Activated naive CD8-positive, alpha-beta T cell treated with anti-CD3 and anti-CD28 coated beads, Interleukin-2, amount 10 ng/mL, durations not matched to agents 7 days and 5 days (primary cell): ENCODE data around the gene APOL3. TPM values are rescaled to one million over a fixed set of nuclear protein-coding genes. Genes with fewer than 3 reads are reported as not detected.
"Not testable (repeated sequence)": the region's sequence is repeated elsewhere in the genome, so short reads cannot be mapped to it uniquely, and the experiment has no call there.

Experiments used
- ATAC-seq: fragments of 150-1000 bp; cut with Tn5 transposase; one replicate; pipeline ENCODE4 v1.10.0; 2021; ENCODE audit warnings: low read depth, moderate library complexity
- POLR2A ChIA-PET: fragments of 350-600 bp; sonication (Branson Sonifier 250); formaldehyde crosslinking; loops from one replicate; lab custom pipeline; 2021; ENCODE audit warnings: antibody characterized with exemption; lab: Charles Lee
- DNase-seq: peaks from one replicate; pipeline ENCODE4 v3.0.0; 2021
- H3K27ac Mint-ChIP-seq: one replicate; pipeline ENCODE4 v1.8.0; 2022; ENCODE audit warnings: mild to moderate bottlenecking, mixed read lengths
- H3K27me3 Mint-ChIP-seq: one replicate; pipeline ENCODE4 v1.8.0; 2022; ENCODE audit warnings: mild to moderate bottlenecking, moderate library complexity, mixed read lengths
- H3K36me3 Mint-ChIP-seq: one replicate; pipeline ENCODE4 v1.8.0; 2021; ENCODE audit warnings: mild to moderate bottlenecking, mixed read lengths
- H3K4me1 Mint-ChIP-seq: one replicate; pipeline ENCODE4 v1.8.0; 2021; ENCODE audit warnings: mixed read lengths
- H3K4me3 Mint-ChIP-seq: one replicate; pipeline ENCODE4 v1.8.0; 2022; ENCODE audit warnings: mild to moderate bottlenecking, moderate library complexity, mixed read lengths
- H3K9me3 Mint-ChIP-seq: one replicate; pipeline ENCODE4 v1.8.0; 2021; ENCODE audit warnings: mixed read lengths
- total RNA-seq, 2 experiments: library from RNA; stranded (reverse); gene quantifications; one replicate each; pipeline ENCODE4 v1.2.3, GENCODE V29; 2021

Gene APOL3
- total RNA-seq, 2 experiments from 2014 or later: 146 to 159 TPM

DNA sequence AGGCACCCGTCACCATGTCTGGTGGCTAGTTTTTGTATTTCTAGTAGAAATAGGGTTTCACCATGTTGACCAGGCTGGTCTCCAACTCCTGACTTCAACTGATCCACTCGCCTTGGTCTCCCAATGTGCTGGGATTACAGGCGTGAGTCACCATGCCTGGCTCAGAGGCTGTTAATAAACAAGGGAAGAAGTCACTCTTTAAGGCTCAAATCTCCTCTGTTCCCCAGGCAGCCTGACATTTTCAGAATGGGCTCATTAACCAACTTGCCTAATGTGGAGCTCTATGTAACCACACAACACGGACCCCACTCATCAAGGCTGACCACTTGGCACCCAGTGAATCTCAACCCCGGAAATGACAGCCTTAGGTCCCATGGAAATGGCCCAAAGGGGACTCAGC is 24.1 kb downstream of the APOL3 start:
- peaks cover 24% of the 10 kb centered on the region for H3K36me3 Mint-ChIP-seq
- no peak overlapping the region for H3K27ac Mint-ChIP-seq
- no peak overlapping the region for H3K4me3 Mint-ChIP-seq

DNA sequence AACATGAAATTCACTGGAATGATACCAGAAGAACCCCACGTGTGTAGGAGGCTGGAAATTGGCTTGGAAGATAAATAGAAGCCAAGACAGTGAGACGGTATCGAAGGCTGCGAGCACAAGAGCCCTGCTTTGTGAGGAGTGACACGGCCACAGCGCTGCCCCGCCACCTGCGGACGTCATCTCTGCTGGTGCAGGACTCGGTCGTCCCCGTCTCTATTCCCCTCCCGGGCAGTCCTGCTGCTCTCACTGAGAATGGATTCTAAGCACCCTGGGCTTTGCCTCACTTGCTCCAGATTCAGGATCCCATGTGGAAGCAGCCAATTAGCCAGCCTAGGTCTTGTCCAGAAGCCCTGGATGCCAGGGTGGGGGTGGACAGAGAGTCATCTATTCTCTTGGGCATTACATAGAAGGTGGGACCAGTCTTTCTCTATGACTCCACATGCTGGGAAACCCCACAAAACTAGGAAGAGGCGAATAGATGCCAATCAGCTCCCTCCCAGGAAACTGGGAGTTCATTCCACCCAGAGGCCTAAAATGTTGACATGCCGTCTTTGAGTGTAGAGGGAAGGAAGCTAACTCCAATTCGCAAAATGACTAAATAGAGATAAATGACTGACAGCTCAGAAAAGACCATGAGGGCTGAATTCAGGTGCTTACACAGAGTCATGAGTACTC is 25.1 kb downstream of the APOL3 start:
- no peak for ATAC-seq

More for the DNA sequence above, 24.1 kb downstream of the APOL3 start:
- POLR2A ChIA-PET: interaction anchor here (0.7 kb wide), 1 partner anchor 906 kb away, joined by 3 read pairs; no protein-coding TSS in a partner anchor
- H3K27me3 Mint-ChIP-seq: no peaks in the 10 kb centered on the region
- DNase-seq (no peak), ATAC-seq (no peak)
- peaks cover 12% of the 10 kb centered on the region for H3K4me1 Mint-ChIP-seq
- no peaks in the 10 kb centered on the region for H3K9me3 Mint-ChIP-seq

DNA sequence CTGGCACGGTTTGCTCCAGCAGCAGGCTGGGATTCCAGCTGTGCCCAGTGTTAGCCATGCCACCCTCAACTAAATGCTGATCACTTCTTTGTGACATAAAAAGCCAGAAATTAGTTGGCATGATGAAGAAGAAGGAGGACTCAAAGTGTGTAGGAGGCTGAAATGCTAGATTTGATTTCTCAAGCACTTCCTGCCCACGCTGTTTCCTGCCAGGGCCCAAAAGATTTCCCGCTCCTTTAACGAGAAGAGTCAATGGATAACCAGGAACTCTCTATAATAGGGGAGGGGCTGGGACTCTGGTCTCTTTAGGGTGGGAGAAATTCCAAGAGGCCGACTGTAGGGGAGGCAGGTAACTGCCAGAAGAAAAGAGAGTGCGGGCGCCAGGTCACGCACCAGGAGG is 26.4 kb downstream of the APOL3 start:
- ATAC-seq (no peak), DNase-seq (no peak)
- Mint-ChIP-seq H3K4me3 (no peak overlapping the region), H3K27me3 (no peaks in the 10 kb centered on the region), H3K36me3 (peaks cover 5% of the 10 kb centered on the region), H3K4me1 (peaks cover 15% of the 10 kb centered on the region), H3K9me3 (no peaks in the 10 kb centered on the region), H3K27ac (no peak overlapping the region)
- POLR2A ChIA-PET: no interaction called here

More for the DNA sequence above, 25.1 kb downstream of the APOL3 start:
- no peaks in the 10 kb centered on the region for H3K9me3 Mint-ChIP-seq
- peaks cover 13% of the 10 kb centered on the region for H3K4me1 Mint-ChIP-seq
- POLR2A ChIA-PET: no interaction called here
- no peak for DNase-seq
- no peak overlapping the region for H3K4me3 Mint-ChIP-seq
- H3K36me3 Mint-ChIP-seq: peaks cover 14% of the 10 kb centered on the region
- H3K27ac Mint-ChIP-seq: no peak overlapping the region
- no peaks in the 10 kb centered on the region for H3K27me3 Mint-ChIP-seq

DNA sequence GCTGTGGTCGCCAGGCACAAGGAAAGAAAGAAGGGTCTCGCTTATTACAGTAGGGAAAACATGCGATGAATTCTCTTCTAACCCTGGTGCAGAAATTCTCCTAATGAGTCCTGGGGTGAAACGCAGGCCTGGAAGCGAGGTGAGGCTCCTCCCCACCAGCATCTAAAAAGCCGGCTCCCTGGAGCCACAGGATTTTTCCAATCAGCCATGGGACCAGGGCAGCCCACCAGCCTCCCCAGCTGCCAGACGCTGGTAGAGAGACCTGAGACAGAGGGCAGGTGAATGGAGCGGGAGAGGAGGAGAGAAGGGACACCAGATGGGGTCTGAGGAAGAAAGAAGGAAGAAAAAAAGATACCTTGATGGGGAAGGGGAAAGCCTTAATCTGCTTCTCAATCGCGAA is 28.6 kb downstream of the APOL3 start:
- DNase-seq (no peak), ATAC-seq (no peak)
- H3K4me1 Mint-ChIP-seq: peaks cover 16% of the 10 kb centered on the region
- H3K27me3 Mint-ChIP-seq: peaks cover 4% of the 10 kb centered on the region
- POLR2A ChIA-PET: no interaction called here
- no peaks in the 10 kb centered on the region for H3K9me3 Mint-ChIP-seq
- no peak overlapping the region for H3K4me3 Mint-ChIP-seq
- H3K36me3 Mint-ChIP-seq: peaks cover 1% of the 10 kb centered on the region
- no peak overlapping the region for H3K27ac Mint-ChIP-seq

DNA sequence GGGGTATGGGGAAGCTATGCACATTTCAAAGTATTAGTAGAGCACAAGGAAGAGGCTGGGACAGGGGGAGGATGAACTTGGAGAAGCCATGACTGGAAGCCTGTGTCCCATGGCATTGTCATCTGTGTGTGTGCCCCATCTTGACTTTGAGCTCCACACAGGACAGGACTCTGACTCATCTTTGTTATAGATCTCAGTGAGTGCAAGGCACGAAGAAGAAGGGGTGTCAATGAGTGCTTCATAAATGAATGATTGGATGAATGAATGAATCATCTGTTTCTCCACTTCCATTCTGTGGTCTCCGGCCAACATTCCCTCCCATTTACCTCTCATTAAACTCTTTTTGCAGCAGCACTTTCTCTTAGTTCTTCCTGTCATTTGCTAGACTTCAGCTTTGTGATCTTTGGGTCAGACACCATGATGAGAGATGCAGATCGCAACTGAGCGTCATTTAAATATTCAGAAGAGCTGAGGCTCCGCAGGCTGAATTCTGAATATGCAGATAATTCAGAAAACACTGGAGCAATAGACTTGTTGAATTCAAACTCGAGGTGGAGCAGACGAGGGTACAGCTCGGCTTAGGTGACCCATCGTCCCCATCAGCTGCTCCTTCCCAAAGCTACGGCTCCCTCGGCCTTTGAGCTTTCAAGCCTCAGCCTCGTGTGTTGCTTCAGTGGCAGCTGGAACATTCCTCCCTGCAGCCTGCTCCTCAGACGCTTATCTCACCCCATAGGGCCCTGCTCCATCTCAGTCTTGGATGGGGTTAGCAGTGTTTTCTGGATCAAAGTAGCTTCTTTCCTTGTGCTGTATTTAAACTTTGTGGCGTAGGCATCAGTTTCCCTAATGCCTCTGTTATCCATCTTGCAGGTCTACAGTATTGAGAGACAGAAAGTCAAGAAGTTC is 30.8 kb downstream of the APOL3 start:
- peaks cover 1% of the 10 kb centered on the region for H3K36me3 Mint-ChIP-seq
- peaks cover 9% of the 10 kb centered on the region for H3K27me3 Mint-ChIP-seq
- no peak overlapping the region for H3K27ac Mint-ChIP-seq
- H3K4me1 Mint-ChIP-seq: peaks cover 16% of the 10 kb centered on the region
- POLR2A ChIA-PET: no interaction called here
- no peak for DNase-seq
- no peak overlapping the region for H3K4me3 Mint-ChIP-seq
- H3K9me3 Mint-ChIP-seq: no peaks in the 10 kb centered on the region
- no peak for ATAC-seq

DNA sequence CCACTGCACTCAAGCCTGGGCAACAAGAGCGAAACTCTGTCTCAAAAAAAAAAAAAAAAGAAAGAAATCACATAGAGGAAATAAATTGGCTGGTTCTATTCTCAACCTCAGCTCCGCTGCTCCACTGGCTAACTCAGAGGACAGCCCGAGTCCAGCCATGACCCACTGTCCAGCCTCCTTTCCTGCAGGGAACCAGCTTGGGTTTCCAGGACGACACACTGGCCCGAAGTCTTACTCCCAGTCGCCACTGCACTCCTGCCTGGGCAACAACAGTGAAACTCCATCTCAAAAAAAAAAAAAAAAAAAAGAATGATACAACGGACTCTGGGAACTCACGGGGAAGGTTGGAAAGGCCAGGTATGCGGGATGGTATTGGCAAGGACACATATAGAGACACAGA is 31.5 kb downstream of the APOL3 start:
- peaks cover 12% of the 10 kb centered on the region for H3K4me1 Mint-ChIP-seq

DNA sequence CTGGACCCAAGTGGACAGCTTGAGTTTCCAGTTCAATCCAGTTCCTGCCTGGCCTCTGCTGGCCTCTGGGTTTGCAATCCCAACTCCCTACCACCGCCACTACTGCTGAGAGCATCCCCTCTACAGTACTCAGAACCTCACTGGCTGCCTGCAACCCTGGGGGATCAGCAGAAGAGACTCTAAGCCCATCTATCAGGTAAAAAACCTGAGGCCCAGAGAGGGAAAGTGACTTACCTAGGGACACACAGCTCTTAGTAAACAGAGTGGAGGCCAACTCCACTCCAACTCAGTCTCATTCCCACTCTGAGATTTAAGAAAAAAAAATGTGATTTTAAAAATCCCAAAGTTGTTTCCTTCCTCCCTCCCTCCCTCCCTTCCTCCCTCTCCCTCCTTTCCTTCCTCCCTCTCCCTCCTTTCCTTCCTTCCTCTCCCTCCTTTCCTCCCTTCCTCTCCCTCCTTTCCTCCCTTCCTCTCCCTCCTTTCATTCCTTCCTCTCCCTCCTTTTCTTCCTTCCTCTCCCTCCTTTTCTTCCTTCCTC is 34.5 kb downstream of the APOL3 start:
- Mint-ChIP-seq H3K9me3 (no peaks in the 10 kb centered on the region), H3K4me3 (no peak overlapping the region), H3K27ac (no peak overlapping the region), H3K36me3 (peaks cover 2% of the 10 kb centered on the region), H3K4me1 (peaks cover 8% of the 10 kb centered on the region), H3K27me3 (peaks cover 9% of the 10 kb centered on the region)
- POLR2A ChIA-PET: no interaction called here
- no peak for DNase-seq
- no peak for ATAC-seq

More for the DNA sequence above, 31.5 kb downstream of the APOL3 start:
- H3K27me3 Mint-ChIP-seq: peaks cover 9% of the 10 kb centered on the region
- no peak overlapping the region for H3K4me3 Mint-ChIP-seq
- ATAC-seq (no peak), DNase-seq (no peak)
- H3K9me3 Mint-ChIP-seq: no peaks in the 10 kb centered on the region
- peaks cover 1% of the 10 kb centered on the region for H3K36me3 Mint-ChIP-seq
- no peak overlapping the region for H3K27ac Mint-ChIP-seq
- POLR2A ChIA-PET: no interaction called here

DNA sequence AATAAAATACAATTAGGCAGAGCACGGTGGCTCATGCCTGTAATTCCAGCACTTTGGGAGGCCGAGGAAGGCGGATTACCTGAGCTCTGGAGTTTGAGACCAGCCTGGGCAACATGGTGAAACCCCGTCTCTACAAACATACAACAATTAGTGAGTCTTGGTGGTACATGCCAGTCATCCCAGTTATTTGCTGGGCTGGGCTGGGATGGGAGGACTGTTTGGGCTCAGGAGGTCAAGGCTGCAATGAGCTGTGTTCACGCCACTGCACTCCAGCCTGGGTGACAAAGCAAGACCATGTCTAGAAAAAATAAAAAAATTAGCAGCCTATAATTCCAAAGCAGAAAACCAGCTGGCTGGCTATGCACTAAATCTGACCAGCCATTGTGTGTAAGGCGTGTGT is 35.1 kb downstream of the APOL3 start:
- Mint-ChIP-seq H3K4me3 (no peak overlapping the region), H3K27ac (no peak overlapping the region)
- POLR2A ChIA-PET: no interaction called here

DNA sequence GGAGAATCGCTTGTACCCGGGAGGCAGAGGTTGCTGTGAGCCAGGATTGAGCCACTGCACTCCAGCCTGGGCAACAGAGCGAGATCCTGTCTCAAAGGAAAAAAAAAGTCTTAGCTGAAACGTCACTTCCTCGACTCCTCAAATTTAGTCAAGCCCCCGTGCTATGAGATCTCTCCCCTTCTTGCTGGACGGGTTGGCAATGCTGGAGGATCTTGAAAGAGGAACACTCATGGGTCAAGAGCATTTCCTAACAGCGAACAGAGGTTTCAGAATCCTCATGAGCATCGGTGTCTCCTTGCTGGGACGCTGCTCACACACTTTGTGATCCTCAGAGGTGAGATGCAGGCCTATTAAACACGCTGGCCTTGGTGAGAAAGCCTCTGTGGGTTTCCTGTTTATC is 35.9 kb downstream of the APOL3 start:
- Mint-ChIP-seq H3K27ac (no peak overlapping the region), H3K27me3 (peaks cover 9% of the 10 kb centered on the region), H3K36me3 (peaks cover 2% of the 10 kb centered on the region), H3K4me3 (no peak overlapping the region), H3K4me1 (peaks cover 5% of the 10 kb centered on the region), H3K9me3 (no peaks in the 10 kb centered on the region)
- ATAC-seq: no peak
- POLR2A ChIA-PET: interaction anchor here (1.8 kb wide), 1 partner anchor 59 kb away, joined by 6 read pairs; no protein-coding TSS in a partner anchor
- DNase-seq: no peak

More for the DNA sequence above, 35.1 kb downstream of the APOL3 start:
- Mint-ChIP-seq H3K9me3 (no peaks in the 10 kb centered on the region), H3K36me3 (peaks cover 2% of the 10 kb centered on the region), H3K27me3 (peaks cover 9% of the 10 kb centered on the region), H3K4me1 (peaks cover 6% of the 10 kb centered on the region)
- ATAC-seq: no peak
- DNase-seq: no peak

DNA sequence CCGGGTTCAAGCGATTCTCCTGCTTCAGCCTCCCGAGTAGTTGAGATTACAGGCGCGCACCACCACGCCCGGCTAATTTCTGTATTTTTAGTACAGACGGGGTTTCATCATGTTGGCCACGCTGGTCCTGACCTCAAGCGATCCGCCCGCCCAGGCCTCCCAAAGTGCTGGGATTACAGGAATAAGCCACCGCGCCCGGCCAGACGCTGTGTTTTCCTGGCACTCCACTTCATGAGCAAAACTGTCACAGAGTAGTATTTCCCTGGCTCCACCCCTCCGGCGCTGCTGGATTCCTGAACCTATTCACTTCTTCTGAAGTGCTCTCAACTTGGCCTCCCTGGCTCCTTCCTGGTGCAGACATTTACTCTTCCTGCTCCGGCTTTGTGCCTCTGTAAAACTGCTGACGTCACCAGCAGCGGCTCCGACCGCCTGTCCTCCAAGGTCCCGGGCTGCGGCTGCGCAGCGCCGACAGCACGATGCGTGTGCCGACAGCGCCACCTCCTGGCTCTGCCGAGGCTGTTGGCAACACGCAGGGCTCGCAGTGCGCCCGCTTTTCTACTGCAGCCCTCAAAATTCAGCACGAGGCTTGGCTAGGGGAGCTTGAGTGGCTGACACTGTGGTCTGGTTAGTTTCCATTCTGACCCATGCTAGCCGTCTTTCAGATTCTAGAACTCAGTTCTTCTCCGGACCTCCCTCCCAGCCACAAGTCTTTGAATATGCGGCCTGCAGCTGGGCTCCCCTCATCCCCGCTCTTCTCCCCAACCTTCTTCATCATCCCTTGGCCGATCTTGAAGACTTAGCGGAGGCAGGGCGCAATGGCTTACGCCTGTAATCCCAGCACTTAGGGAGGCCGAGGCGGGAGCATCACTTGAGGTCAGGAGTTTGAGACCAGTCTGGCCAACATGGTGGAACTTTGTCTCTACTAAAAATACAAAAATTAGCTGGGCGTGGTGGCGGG is 36.6 kb downstream of the APOL3 start:
- peak overlapping the region; percentile 91 for H3K27ac Mint-ChIP-seq
- ATAC-seq: peak; percentile 97
- H3K4me3 Mint-ChIP-seq: peak overlapping the region; percentile 72
- H3K27me3 Mint-ChIP-seq: peaks cover 9% of the 10 kb centered on the region
- POLR2A ChIA-PET: interaction anchor here (1.8 kb wide), 1 partner anchor 58 kb away, joined by 6 read pairs; no protein-coding TSS in a partner anchor
- no peaks in the 10 kb centered on the region for H3K9me3 Mint-ChIP-seq
- H3K36me3 Mint-ChIP-seq: peaks cover 2% of the 10 kb centered on the region
- peak; percentile 95 for DNase-seq
- H3K4me1 Mint-ChIP-seq: peaks cover 5% of the 10 kb centered on the region

DNA sequence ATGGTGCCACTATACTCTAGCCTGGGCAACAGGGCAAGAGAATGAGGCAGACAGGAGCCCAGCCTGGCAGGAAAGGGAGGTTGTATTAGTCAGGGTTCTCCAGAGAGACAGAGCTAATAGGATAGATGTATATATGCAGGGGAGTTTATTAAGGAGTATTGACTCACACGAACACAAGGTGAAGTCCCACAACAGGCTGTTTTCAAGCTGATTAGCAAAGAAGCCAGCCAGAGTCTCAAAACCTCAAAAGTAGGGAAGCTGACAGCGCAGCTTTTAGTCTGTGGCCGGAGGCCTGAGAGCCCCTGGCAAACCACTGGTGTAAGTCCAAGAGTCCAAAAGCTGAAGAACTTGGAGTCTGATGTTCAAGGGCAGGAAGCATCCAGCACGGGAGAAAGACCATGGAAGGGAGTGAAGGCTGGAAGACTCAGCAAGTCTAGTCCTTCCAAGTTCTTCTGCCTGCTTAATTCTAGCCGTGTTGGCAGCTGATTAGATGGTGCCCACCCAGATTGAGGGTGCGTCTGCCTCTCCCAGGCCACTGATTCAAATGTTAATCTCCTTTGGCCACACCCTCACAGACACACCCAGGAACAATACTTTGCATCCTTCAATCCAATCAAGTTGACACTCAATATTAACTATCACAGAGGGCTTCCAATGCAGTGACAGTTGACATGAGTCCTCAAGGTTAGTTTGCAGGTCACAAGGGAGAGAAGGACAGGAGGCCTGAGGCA is 39.8 kb downstream of the APOL3 start:
- H3K27me3 Mint-ChIP-seq, H3K9me3 Mint-ChIP-seq, H3K4me3 Mint-ChIP-seq, ATAC-seq, H3K27ac Mint-ChIP-seq, H3K36me3 Mint-ChIP-seq, DNase-seq, H3K4me1 Mint-ChIP-seq, POLR2A ChIA-PET: not testable (repeated sequence)

DNA sequence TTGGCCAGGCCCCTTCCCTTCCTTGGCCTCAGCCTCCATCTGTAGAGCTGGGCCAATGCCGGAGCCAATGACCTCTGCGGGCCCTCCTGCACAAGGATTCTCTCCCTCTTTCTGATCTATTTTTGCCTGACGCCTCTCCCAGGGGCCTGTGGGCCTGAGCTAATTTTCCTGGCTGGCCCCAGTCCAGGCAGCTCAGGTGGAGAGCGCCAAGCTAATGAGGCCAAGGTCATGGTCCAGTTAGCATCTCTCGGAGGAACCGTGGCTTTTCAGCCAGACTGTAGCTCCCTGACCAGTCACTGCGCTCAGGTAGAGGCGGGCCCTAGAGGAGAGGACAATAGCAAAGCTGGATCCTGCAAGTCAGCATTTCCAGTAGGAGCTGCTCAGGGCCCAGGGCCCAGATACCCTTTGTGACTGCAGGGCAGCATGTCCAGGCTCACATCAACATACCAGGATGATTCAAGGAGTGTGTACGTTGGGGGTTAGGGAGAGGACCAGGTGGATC is 43.5 kb downstream of the APOL3 start:
- H3K4me1 Mint-ChIP-seq: no peaks in the 10 kb centered on the region
- H3K27me3 Mint-ChIP-seq: no peaks in the 10 kb centered on the region
- no peaks in the 10 kb centered on the region for H3K9me3 Mint-ChIP-seq
- H3K36me3 Mint-ChIP-seq: no peaks in the 10 kb centered on the region
- H3K27ac Mint-ChIP-seq: no peak overlapping the region
- POLR2A ChIA-PET: no interaction called here
- H3K4me3 Mint-ChIP-seq: no peak overlapping the region
- DNase-seq: no peak
- ATAC-seq: no peak
